NCI-H2196 treated with DMSO at 0.1 percent for 48 hours (cell line): ENCODE data around the gene DBNDD1.
"Not testable (repeated sequence)": the region's sequence is repeated elsewhere in the genome, so short reads cannot be mapped to it uniquely, and the experiment has no call there.

Experiments
- DNase-seq: peaks from one replicate; lab custom pipeline; 2025; ENCODE audit not compliant: unreplicated experiment; lab: John Stamatoyannopoulos, UW

DBNDD1 gene

DNA sequence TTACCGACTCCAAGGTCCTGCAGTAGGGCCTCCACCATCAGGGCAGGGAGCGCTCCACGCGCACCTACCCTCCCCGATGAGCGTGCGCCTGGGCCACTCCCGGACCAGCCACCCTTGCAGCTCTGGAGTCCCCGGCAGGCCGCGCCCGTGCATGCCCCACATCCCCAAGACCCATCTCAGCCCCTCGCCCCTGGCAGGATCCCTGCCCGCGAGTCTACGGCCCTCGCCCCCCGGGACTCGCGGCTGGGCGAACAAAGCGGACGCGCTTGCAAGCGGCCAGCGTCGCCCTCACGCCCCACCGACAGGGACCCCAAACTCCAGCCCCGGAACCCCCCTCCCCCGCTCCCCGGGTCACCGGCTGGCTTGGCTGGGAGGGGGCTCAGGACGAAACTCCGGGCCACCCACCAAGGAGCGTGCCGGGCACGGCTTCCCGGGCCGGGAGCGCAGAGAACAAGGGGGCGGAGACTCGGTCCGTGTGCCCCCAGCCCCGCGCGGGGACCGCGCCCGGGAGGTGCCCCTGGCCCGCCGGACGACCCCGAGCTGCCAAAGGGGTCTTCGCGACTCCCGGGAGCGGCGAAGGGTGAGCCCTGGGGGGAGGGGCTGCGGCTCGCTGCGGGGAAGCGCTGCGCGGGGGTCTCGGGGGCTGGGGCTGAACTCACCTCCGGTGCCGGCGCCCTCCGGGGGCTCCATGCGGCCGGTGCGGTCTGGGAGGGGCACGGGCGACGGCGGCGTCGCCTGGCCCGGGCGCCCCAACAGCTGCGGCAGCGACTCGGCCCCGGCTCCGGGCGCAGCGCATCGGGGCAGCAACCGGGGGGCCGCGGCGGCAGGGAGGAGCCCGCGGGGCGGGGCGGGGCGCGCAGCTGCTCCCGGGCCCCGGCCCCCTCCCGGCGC, at the start of gene DBNDD1:
Gene DBNDD1 (minus strand): TSS at position 805 of the 891 bp plus-strand sequence. CDS start 115 bp downstream, at position 690.
- no peak for DNase-seq

- no peak for DNase-seq
These were observed 42.2 kb upstream of the DBNDD1 start for GRCh38 chr16:90061437-90061836.

GRCh38 chr16:90057738-90058173, 38.5 kb upstream of the DBNDD1 start:
- DNase-seq: no peak

DNA sequence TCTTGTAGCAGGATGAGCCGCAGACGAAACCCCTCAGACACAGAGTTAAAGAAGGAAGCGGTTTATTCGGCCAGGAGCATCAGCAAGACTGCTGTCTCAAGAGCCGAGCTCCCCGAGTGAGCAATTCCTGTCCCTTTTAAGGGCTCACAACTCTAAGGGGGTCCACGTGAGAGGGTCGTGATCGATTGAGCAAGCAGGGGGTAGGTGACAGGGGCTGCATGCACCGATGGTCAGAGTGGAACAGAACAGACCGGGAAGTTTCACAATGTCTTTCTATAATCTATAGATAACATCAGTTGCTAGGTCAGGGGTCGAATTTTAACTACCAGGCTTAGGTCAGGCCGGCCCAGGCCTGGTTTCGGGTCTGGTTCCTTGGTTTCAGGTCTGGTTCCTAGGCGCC, 37.3 kb upstream of the DBNDD1 start:
- not testable (repeated sequence) for DNase-seq

DNA sequence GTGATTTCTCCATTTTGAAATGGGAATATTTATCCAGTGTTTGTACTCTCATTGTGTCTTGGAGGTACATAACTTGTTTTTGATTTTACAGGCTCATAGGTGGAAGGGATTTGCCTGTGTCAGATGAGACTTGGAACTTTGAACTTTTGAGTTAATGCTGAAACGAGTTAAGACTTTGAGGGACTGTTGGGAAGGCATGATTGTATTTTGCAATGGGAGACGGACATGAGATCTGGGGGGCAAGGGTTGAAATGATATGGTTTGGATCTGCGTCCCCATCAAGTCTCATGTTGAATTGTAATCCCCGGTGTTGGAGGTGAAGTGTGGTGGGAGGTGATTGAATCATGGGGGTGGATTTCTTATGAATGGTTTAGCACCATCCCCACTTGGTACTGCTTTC, 36.1 kb upstream of the DBNDD1 start:
- no peak for DNase-seq

- no peak for DNase-seq
These were observed 35.3 kb upstream of the DBNDD1 start for GRCh38 chr16:90054554-90054953.

DNA sequence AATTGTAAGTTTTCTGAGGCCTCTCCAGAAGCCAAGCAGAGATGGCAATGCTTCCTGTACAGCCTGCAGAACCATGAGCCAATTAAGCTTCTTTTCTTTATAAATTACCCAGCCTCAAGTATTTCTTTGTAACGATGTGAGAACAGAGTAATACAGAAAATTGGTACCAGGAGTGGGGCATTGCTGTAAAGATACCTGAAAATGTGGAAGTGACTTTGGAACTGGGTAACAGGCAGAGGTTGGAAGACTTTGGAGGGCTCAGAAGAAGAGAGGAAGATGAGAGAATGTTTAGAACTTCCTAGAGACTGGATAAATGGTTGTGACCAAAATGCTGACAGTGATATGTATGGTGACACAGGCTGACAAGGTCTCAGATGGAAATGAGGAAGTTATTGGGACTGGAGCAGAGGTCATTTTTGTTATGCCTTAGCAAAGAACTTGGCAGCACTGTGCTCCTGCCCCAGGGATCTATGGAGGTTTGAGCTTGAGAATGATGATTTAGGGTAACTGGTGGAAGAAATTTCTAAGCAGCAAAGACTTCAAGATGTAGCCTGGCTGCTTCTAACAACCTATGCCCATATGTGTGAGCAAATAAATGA, 34.7 kb upstream of the DBNDD1 start:
- no peak for DNase-seq

DNA sequence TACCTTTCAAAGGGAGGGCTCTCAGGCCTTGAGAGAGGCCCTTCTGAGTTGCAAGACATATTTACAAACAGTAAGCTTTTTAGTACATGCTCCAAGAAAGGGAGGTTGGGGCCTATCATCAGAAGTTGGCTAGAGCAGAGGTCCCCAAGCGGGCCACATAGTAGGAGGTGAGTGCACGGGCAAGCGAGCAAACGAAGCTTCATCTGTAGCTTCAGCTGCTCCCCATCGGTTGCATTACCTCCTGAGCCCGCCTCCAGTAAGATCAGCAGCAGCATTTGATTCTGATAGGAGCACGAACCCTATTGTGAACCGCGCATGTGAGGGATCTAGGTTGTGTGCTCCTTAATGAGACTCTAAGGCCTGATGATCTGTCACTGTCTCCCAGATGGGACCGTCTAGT, 31.7 kb upstream of the DBNDD1 start:
- no peak for DNase-seq

DNA sequence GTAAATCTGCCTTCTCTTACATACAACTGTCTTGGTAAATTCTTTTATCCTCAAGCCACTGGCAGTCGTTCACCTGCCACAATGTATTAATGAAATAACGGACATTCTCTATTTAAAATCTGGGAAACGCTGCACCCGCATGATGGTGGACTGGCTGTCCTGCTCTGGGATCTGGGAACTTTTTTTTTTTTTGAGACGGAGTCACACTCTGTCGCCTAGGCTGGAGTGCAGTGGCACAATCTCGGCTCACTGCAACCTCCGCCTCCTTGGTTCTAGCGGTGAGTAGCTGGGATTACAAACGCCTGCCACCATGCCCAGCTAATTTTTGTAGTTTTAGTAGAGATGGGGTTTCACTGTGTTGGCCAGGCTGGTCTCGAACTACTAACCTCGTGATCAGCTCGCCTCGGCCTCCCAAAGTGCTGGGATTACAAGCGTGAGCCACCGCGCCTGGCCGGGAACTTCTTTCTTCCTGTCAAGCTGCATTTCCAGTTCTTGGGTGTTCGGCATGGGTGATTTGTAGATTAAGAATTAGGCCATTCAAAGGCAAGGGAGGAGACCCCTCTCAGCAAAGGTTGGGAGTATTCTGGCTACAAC, 29.6 kb upstream of the DBNDD1 start:
- no peak for DNase-seq

GRCh38 chr16:90048347-90048722, 29.1 kb upstream of the DBNDD1 start:
- no peak for DNase-seq

- DNase-seq: no peak
These were observed 28.6 kb upstream of the DBNDD1 start for GRCh38 chr16:90047714-90048346.

GRCh38 chr16:90046971-90047713, 27.9 kb upstream of the DBNDD1 start:
- DNase-seq: peak; percentile 25

DNA sequence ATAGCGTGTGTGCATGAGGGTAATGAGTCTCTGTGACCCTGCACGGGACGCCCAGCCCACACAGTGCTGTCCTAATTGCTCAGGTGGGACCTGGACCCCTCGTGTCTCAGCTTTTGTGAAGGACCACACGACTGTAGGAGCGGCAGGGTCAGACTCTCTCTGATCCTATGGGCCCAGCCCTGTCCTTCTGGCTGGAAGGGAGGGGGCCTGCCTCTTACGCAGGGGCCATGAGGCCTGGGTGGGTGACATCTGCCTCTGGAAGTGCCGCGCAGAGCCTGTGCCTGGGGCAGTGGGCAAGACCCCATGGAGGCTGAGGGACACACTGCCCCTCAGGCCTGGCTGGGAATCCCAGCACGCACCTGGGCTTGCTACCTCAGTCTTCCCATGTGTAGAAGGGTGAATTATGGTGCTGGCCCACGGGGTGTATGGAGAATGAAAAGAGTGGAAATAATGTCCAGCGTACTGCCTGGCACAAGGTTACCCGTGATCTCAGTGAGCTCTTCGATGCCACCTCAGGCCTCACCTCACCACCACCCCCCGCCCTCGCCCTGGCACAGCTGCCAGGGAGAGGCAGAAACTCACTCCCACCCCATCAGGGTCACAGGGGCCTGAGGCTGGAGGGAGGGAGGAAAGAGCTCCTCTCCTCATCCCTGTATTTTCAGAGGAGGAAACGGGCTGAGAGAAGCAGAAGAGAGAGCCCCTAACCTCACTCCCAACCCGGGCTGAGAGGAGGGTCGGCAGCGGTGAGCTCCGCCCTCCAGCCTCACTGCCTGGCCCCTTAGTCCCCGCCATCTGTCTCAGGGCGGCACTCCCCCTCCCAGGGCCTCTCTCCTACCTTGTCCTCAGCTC, 27.1 kb upstream of the DBNDD1 start:
- no peak for DNase-seq

DNA sequence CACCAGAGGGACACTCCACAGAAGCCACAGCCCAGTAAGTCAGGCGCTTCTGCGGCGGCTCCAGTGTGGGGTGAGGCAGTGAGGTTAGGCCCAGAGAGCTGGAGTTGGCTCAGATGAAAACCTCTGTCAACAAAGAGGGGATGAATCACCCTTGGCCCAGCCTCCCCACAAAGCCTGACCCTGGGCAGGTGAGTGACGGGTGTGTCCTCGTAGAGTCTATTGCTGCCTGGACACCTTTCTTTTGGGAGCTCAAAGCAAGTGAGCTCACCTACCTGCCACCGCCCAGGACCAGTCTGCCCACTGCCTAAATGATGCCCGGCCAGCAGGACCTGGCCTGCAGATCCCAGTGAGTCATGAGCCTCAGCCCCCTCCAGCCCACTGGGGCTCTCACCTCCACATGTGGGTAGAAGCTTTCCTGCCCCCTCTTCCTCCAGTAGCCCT, 24.9 kb upstream of the DBNDD1 start:
- DNase-seq: peak; percentile 5

DNA sequence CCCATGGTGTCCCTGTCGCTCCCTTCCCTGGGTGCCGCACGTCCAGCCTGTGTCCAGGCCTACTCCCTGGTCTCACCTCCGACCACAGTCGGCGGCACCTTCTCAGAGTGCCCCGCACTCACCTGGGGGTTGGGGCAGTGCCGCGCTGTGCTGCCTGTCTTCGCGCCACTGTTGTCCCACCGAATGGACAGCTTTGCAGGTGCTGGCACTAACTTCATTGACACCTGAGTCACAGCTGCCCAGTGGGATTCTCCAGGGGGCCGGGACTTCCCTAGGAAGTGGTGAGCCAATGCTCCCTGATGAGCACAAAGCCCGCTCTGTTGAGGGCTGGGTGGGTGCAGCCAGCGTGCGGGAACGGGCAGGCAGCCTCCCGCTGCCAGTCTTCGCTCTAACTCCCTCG, 24.3 kb upstream of the DBNDD1 start:
- no peak for DNase-seq

DNA sequence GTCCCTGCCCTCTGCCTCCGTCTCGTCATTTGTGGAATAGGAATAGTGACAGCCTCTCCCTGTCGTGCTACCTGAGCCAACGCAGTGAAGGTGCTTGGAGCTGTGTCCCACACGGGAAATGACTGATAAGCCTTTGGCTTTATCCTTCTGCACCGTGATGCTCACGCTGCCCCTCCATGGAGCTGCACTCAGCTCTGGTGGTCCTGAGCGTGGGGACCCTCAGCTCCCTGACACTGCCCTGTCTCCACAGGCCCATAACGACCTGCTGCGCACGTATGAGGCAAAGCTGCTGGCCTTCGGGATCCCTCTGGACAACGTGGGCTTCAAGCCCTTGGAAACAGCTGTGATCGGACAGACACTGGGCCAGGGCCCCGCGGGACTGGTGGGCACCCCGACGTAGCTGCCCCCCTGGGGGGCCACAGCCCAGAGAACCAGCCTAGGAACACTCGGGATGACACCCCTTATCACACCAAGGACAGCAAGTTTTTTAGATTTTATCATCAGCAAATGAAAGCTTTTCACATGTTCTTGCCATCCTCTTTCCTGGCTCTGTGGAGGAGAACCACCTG, 23.8 kb upstream of the DBNDD1 start:
- DNase-seq: no peak

DNA sequence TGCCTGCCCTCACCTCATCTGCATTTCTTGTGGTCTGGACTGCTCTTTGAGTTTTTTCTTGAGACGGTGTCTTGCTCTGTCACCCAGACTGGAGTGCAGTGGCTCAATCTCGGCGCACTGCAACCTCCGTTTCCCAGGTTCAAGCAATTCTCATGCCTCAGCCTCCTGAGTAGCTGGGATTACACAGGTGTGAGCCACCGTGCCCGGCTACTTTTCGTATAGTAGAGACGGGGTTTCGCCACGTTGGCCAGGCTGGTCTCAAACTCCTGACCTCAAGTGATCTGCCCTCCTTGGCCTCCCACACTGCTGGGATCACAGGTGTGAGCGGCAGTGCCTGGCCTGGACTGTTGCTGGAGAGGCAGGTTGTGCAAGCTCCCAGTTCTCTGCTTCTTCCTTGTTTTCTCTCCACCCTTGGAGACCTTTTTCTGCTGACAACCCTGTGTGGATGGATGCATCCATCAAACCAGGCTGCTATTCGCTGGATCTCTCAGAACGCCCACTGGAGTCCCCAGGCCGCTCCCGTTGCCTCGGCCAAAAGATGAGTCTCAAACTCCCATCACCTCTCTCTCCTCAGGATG, 22.7 kb upstream of the DBNDD1 start:
- no peak for DNase-seq

GRCh38 chr16:90040152-90041023, 21.1 kb upstream of the DBNDD1 start:
- DNase-seq: no peak
